Esophagus muscularis mucosa (tissue), 3 donors: ENCODE measurements around the gene RNF225.

Experiments used
- CTCF ChIP-seq, 3 experiments: fragments of 200-600 bp in 2 of 3; fragments of 450-650 bp in 1 of 3; sonication (generic) in 2 of 3; IDR thresholded peaks; one replicate each; pipeline ENCODE4 v1.5.1; 2017 to 2019; ENCODE audit warnings: antibody characterized with exemption in 3 of 3, mild to moderate bottlenecking in 2 of 3, moderate library complexity in 1 of 3
- POLR2A ChIP-seq: fragments of 450-650 bp; IDR thresholded peaks from one replicate; pipeline ENCODE4 v1.6.1; 2017; ENCODE audit warnings: antibody characterized with exemption, moderate library complexity, mild to moderate bottlenecking, low read depth
- POLR2AphosphoS5 ChIP-seq, 2 donors: sonication (generic); formaldehyde crosslinking; IDR thresholded peaks; one replicate each; pipeline ENCODE4 v1.6.1; 2017; ENCODE audit warnings: antibody characterized with exemption in 2 of 2

GRCh38 chr19:58385313-58385890, 10.1 kb upstream of the RNF225 start:
- TF ChIP-seq CTCF (IDR thresholded peaks at IDR 0.05) (no peak), POLR2A (no peak), POLR2AphosphoS5 (IDR thresholded peaks at IDR 0.05) (no peak)
